ENCODE data around the gene PRCD.

DNA sequence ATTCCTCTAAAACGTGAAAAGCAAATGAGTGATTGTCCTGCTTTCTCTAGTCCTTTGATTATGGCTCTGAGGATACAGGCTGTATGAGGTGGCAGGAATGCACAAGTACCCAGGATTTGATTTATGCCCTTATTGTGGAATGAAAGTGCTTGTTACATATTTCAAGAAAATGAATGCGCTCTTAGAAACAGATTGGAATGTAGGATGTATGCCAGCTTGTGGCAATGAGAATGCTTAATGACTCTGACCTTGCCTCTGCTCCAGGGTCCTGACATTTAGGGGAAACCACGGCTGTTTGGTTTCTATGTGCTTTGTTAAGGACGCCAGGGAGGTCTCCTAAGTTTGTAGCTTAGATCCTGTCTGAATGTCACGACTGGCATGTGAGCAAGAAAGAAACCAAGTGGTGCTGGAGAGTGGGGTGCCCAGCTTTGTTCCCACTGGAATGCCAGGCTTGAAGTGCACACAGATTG, 22.0 kb downstream of the PRCD start:
- TF ChIP-seq POLR2A (IDR thresholded peaks at IDR 0.05), result no peak
- TF ChIP-seq, protein P1, sequence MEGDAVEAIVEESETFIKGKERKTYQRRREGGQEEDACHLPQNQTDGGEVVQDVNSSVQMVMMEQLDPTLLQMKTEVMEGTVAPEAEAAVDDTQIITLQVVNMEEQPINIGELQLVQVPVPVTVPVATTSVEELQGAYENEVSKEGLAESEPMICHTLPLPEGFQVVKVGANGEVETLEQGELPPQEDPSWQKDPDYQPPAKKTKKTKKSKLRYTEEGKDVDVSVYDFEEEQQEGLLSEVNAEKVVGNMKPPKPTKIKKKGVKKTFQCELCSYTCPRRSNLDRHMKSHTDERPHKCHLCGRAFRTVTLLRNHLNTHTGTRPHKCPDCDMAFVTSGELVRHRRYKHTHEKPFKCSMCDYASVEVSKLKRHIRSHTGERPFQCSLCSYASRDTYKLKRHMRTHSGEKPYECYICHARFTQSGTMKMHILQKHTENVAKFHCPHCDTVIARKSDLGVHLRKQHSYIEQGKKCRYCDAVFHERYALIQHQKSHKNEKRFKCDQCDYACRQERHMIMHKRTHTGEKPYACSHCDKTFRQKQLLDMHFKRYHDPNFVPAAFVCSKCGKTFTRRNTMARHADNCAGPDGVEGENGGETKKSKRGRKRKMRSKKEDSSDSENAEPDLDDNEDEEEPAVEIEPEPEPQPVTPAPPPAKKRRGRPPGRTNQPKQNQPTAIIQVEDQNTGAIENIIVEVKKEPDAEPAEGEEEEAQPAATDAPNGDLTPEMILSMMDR (IDR thresholded peaks at IDR 0.05), result no peak

All from adrenal gland (tissue), 5 donors.